Measurements from ENCODE around the gene HPX.

DNA sequence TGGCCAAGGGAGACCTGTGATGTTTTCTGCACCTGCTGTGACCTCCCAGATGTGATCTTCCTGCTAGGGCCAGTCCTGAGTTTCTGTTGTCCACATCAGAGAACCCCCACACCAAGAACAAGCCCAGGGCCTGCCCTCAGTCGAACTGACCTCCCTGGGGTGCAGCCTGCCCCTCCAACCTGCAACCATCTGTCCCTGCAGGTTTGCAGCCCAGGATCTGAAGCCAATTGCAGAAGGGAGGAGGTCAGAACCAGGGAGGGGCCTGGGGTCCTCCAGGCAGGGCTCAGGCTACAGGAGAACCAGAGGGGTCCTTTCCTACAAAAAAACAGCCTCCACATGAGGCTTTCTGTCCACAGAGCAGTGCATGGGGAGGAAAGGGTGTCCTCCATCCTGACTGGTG is 32.1 kb upstream of the HPX start:
- TF ChIP-seq ZNF274 (IDR thresholded peaks at IDR 0.05; ENCODE audit: low read depth, low read length) = no peak
- TF ChIP-seq SUZ12 (IDR thresholded peaks at IDR 0.05; ENCODE audit: extremely low read depth, insufficient read depth, insufficient read length) = no peak
